Measurements from ENCODE around the gene LENEP.

GRCh38 chr1:154998818-154999570 lies 5.6 kb downstream of the LENEP start:
- no peak for TF ChIP-seq POLR2A (IDR thresholded peaks at IDR 0.05)
- TF ChIP-seq CTCF (IDR thresholded peaks at IDR 0.05) = peak; percentile 48 to 77 (median 60)
